DND-41 (cell line): ENCODE results near the gene SHISA9.

Experiments
- ATAC-seq: fragments of 200-7000 bp; cut with Tn5 transposase; 3 replicates; pipeline ENCODE4 v1.9.1; 2021; ENCODE audit warnings: low read depth; ENCODE audit not compliant: insufficient read depth
- DNase-seq: peaks from one replicate; pipeline ENCODE4 v3.0.0-alpha.2; 2020
- H2AFZ ChIP-seq: 2 replicates; pipeline ENCODE4 v1.6.0; 2012; ENCODE audit warnings: low read depth, low read length
- H3K27ac ChIP-seq: 2 replicates; pipeline ENCODE4 v1.5.1; 2012; ENCODE audit warnings: low read length, inconsistent platforms
- H3K27me3 ChIP-seq: fragments of 200-600 bp; sonication (generic); 2 replicates; pipeline ENCODE4 v1.6.0; 2012; ENCODE audit warnings: low read length, mild to moderate bottlenecking, inconsistent platforms; ENCODE audit not compliant: insufficient read depth, poor library complexity
- H3K36me3 ChIP-seq: 2 replicates; pipeline ENCODE4 v1.5.1; 2012; ENCODE audit warnings: low read length, inconsistent platforms; ENCODE audit not compliant: insufficient read depth
- H3K4me1 ChIP-seq: 2 replicates; pipeline ENCODE4 v1.5.1; 2012; ENCODE audit warnings: mild to moderate bottlenecking, low read length; ENCODE audit not compliant: insufficient read depth
- H3K4me2 ChIP-seq: 2 replicates; pipeline ENCODE4 v1.6.0; 2012; ENCODE audit warnings: mild to moderate bottlenecking, moderate library complexity, low read length, inconsistent platforms; ENCODE audit not compliant: insufficient read depth
- H3K4me3 ChIP-seq, 2 experiments: fragments of 200-600 bp in 1 of 2; shearing (Covaris generic) in 1 of 2; 2 replicates each; pipeline ENCODE4 v1.5.1; 2012 to 2016; ENCODE audit warnings: inconsistent platforms in 2 of 2, low read length in 2 of 2, mild to moderate bottlenecking in 2 of 2, low read depth in 1 of 2, moderate library complexity in 1 of 2
- H3K79me2 ChIP-seq: 2 replicates; pipeline ENCODE4 v1.6.0; 2012; ENCODE audit warnings: low read length, inconsistent platforms; ENCODE audit not compliant: insufficient read depth
- H3K9ac ChIP-seq: 2 replicates; pipeline ENCODE4 v1.6.0; 2012; ENCODE audit warnings: low read depth, mild to moderate bottlenecking, inconsistent platforms, low read length, moderate library complexity
- H3K9me3 ChIP-seq: 2 replicates; pipeline ENCODE4 v1.5.1; 2012; ENCODE audit warnings: low read length, moderate library complexity, mild to moderate bottlenecking, inconsistent platforms; ENCODE audit not compliant: insufficient read depth, severe bottlenecking
- H4K20me1 ChIP-seq: 2 replicates; pipeline ENCODE4 v1.6.0; 2012; ENCODE audit warnings: low read length; ENCODE audit not compliant: insufficient read depth
- EZH2 ChIP-seq: IDR thresholded peaks from 3 replicates; pipeline ENCODE4 v1.6.1; 2012; ENCODE audit warnings: borderline replicate concordance, low read depth, mild to moderate bottlenecking, moderate library complexity, low read length, inconsistent platforms; ENCODE audit not compliant: severe bottlenecking
- TF ChIP-seq, protein P1 (sequence below): IDR thresholded peaks from 2 replicates; pipeline ENCODE4 v1.5.1; 2012; ENCODE audit warnings: borderline replicate concordance, low read length, moderate library complexity, mild to moderate bottlenecking; ENCODE audit not compliant: poor library complexity, severe bottlenecking; ENCODE audit errors: extremely low read depth

Gene SHISA9

DNA sequence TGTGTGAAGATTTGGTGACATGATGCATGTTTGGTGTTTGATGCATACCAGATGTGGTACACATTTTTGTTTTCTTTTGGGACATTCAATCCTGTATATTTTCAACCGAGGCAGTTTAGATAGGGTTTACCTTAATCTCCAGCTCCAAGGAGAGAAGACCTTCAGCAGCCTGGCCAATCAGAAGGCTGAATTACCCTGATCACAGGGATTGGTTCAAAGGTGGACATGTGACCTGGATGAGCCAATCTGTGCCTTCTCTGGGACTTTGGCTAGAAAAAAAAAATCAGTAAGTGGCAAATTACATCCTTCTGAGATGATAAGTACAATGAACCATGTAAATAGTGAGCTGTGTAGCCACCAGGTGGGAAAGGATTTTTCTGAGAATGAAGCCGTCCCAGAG, 205.1 kb downstream of the SHISA9 start:
- no peaks in the 10 kb centered on the region for H3K9me3 ChIP-seq
- H3K79me2 ChIP-seq, result no peaks in the 10 kb centered on the region

DNA sequence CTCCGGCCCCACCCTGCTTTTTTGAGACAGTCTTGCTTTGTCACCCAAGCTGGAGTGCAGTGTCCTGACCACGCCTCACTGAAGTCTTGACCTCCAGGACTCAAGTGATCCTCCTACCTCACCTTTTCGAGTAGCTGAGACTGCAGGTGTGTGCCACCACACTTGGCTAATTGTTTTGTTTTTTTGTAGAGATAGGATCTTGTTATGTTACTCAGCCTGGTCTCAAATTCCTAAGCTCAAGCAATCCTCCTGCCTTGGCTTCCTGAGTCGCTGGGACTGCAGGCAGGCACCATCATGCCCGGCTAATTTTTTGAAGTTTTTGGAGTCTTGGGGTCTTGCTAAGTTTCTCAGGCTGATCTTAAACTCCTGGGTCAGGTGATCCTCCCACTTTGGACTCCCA, 206.7 kb downstream of the SHISA9 start:
- no peaks in the 10 kb centered on the region for H3K79me2 ChIP-seq

More for the DNA sequence above, 205.1 kb downstream of the SHISA9 start:
- TF ChIP-seq, protein P1, sequence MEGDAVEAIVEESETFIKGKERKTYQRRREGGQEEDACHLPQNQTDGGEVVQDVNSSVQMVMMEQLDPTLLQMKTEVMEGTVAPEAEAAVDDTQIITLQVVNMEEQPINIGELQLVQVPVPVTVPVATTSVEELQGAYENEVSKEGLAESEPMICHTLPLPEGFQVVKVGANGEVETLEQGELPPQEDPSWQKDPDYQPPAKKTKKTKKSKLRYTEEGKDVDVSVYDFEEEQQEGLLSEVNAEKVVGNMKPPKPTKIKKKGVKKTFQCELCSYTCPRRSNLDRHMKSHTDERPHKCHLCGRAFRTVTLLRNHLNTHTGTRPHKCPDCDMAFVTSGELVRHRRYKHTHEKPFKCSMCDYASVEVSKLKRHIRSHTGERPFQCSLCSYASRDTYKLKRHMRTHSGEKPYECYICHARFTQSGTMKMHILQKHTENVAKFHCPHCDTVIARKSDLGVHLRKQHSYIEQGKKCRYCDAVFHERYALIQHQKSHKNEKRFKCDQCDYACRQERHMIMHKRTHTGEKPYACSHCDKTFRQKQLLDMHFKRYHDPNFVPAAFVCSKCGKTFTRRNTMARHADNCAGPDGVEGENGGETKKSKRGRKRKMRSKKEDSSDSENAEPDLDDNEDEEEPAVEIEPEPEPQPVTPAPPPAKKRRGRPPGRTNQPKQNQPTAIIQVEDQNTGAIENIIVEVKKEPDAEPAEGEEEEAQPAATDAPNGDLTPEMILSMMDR, result no peak
- TF ChIP-seq EZH2, result no peak
- H2AFZ ChIP-seq, result no peak overlapping the region
- no peaks in the 10 kb centered on the region for H3K4me1 ChIP-seq
- ATAC-seq (no peak), DNase-seq (no peak)
- H3K4me2 ChIP-seq, result no peak overlapping the region
- H3K36me3 ChIP-seq, result no peaks in the 10 kb centered on the region
- no peak overlapping the region for H3K9ac ChIP-seq
- H3K27me3 ChIP-seq, result no peaks in the 10 kb centered on the region
- no peaks in the 10 kb centered on the region for H4K20me1 ChIP-seq
- no peak overlapping the region for H3K4me3 ChIP-seq
- H3K27ac ChIP-seq, result no peak overlapping the region

DNA sequence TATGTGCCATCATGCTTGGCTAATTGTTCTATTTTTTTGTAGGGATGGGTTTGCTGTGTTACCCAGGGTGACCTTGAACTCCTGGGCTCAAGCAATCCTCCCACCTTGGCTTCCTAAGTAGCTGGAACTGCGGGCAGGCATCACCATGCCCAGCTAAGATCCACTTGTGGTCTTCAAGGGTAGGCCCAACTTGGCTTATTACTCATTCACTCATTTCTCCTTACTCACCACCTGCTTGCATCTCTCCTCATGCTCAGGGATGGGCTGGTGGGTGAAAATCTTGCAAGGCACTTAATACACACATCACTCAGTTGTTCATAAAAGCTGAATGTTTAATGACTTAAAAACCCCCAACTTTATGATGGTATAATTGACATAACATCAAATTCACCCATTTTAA, 207.8 kb downstream of the SHISA9 start:
- Histone ChIP-seq H3K9ac (no peak overlapping the region), H3K4me1 (no peaks in the 10 kb centered on the region), H3K4me3 (no peak overlapping the region), H3K9me3 (no peaks in the 10 kb centered on the region), H2AFZ (no peak overlapping the region), H3K79me2 (no peaks in the 10 kb centered on the region), H3K4me2 (no peak overlapping the region), H3K27ac (no peak overlapping the region), H3K36me3 (no peaks in the 10 kb centered on the region), H4K20me1 (no peaks in the 10 kb centered on the region), H3K27me3 (no peaks in the 10 kb centered on the region)
- ATAC-seq, result no peak
- no peak for DNase-seq
- TF ChIP-seq, protein P1, result no peak
- no peak for TF ChIP-seq EZH2

More for the DNA sequence above, 206.7 kb downstream of the SHISA9 start:
- Histone ChIP-seq H4K20me1 (no peaks in the 10 kb centered on the region), H3K9me3 (no peaks in the 10 kb centered on the region), H3K27me3 (no peaks in the 10 kb centered on the region), H3K27ac (no peak overlapping the region), H3K4me2 (no peak overlapping the region), H3K9ac (no peak overlapping the region), H3K4me1 (no peaks in the 10 kb centered on the region), H2AFZ (no peak overlapping the region), H3K4me3 (no peak overlapping the region), H3K36me3 (no peaks in the 10 kb centered on the region)
- DNase-seq (no peak), ATAC-seq (no peak)
- TF ChIP-seq, protein P1, result no peak
- TF ChIP-seq EZH2, result no peak
